ENCODE data around the gene RASA2.
A peak's percentile ranks its signal among the peaks of the same experiment; 100 is the strongest.
"Not testable (repeated sequence)": the region's sequence is repeated elsewhere in the genome, so short reads cannot be mapped to it uniquely, and the experiment has no call there.

The RASA2 gene

DNA sequence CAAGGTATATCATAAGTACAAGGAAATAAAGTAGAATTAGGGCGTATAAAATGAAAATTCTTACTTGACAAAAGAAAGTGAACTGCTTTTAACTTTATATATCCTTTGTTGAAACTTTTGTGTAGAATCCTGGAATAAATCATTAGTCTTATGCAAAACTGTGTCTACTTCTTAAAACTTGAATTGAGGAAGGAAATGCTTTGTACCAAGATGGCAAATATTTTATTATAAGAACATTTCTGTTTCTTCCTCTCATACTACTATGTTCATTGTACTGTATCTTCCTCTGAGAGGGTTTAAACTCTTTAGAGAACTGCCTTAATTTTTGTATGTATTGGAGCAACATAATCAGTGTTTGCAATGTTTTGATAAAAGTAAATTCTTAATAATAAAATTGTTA is 42.0 kb downstream of the RASA2 start:
- DNase-seq (ENCODE audit: low read depth) = no peak
- no peak overlapping the region for H3K4me3 ChIP-seq (ENCODE audit: control insufficient read depth, low read depth, low read length)
- TF ChIP-seq, protein P1, sequence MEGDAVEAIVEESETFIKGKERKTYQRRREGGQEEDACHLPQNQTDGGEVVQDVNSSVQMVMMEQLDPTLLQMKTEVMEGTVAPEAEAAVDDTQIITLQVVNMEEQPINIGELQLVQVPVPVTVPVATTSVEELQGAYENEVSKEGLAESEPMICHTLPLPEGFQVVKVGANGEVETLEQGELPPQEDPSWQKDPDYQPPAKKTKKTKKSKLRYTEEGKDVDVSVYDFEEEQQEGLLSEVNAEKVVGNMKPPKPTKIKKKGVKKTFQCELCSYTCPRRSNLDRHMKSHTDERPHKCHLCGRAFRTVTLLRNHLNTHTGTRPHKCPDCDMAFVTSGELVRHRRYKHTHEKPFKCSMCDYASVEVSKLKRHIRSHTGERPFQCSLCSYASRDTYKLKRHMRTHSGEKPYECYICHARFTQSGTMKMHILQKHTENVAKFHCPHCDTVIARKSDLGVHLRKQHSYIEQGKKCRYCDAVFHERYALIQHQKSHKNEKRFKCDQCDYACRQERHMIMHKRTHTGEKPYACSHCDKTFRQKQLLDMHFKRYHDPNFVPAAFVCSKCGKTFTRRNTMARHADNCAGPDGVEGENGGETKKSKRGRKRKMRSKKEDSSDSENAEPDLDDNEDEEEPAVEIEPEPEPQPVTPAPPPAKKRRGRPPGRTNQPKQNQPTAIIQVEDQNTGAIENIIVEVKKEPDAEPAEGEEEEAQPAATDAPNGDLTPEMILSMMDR (conservative IDR thresholded peaks at IDR 0.05; ENCODE audit: control insufficient read depth, insufficient read depth, low read depth, low read length) = no peak

DNA sequence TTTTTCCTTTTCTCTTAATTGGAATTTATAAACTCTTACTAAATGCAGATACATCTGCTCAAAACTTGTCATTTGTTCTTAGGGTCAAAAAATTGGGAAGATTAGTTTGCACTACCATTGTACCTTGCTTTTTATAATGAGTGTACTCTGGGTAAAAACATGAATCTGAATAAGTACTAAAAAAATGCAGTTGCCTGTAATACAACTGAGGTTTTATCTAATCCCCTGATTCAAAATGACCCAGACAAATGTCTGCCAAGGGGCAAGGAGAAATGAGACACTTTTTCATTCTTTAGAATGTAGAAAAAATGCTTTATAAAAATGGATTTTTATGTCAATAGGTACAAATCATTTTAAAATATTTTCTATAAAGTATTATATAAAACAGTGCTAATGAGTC is 42.4 kb downstream of the RASA2 start:
- no peak for DNase-seq (ENCODE audit: low read depth)
- H3K4me3 ChIP-seq (ENCODE audit: control insufficient read depth, low read depth, low read length) = no peak overlapping the region
- TF ChIP-seq, protein P1 (conservative IDR thresholded peaks at IDR 0.05; ENCODE audit: control insufficient read depth, insufficient read depth, low read depth, low read length) = no peak

DNA sequence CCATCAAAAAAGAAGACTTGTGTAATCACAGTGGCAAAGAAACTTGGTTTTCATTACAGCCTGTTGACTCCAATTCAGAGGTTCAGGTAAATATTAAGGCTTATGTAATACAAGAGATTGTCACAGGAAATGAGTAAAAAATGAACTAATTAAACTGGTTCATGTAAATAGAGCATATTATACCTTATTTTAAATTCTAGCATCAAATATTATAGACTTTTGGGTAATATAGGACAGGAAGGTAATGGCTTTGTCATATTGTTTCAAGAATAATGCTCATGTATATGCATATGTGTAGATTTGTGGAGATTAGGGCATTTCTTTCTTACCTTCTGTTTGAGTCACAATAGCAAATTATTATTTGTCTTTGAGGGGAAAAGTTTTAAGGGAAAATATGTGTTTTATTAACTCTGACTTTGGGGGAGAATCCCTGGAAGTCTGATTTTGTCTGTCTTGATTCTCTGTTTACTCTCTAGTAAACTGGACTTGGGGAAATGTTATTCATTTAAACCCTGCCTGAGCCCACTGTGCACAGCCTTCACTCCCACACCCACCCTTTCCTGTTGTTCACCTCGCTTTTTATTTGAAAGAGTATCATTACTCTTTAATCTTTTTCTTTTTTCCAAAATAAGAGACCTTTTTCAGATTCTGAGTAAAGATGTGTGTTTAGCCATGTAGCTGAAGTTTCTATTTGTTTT is 43.0 kb downstream of the RASA2 start:
- no peak overlapping the region for H3K4me3 ChIP-seq (ENCODE audit: control insufficient read depth, low read depth, low read length)
- TF ChIP-seq, protein P1 (conservative IDR thresholded peaks at IDR 0.05; ENCODE audit: control insufficient read depth, insufficient read depth, low read depth, low read length) = no peak
- DNase-seq (ENCODE audit: low read depth) = peak; percentile 46

DNA sequence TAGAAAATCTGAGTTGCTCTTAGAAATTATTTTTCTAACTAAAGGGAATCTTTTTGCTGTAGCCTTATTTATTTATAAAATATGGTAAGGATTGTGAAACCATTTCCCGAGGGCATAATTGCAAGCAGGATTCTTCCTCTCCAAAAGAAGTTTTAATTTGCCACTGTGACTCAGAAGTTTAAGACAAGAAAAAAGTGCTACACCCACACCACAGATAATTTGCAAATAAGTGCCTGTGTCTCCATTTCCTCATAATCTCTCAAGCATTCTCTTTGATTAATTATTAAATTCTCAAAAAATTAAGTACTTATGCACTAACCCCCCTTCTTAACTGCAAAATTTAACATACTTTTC is 43.6 kb downstream of the RASA2 start:
- TF ChIP-seq, protein P1 (conservative IDR thresholded peaks at IDR 0.05; ENCODE audit: control insufficient read depth, insufficient read depth, low read depth, low read length) = no peak
- no peak overlapping the region for H3K4me3 ChIP-seq (ENCODE audit: control insufficient read depth, low read depth, low read length)
- peak; percentile 86 for DNase-seq (ENCODE audit: low read depth)

DNA sequence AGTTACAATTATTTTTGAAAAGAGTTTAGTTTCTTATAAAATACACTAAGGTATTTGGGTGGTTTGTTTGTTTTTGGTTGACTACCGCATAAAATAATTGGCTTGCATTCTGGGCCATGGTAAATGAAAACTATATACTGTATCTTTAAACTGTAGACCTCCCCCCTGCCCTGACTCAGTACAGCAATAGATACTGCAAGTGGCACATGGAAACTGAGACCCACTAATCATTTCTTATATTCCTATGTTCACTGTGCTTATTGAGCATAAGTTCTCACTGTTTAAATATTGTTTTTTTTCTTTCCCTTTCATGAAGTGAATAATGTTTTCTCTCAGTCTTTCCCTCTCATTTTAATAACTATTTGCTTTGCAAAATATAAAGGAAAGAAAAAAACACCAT is 45.8 kb downstream of the RASA2 start:
- no peak for DNase-seq (ENCODE audit: low read depth)
- TF ChIP-seq, protein P1 (conservative IDR thresholded peaks at IDR 0.05; ENCODE audit: control insufficient read depth, insufficient read depth, low read depth, low read length) = no peak
- no peak overlapping the region for H3K4me3 ChIP-seq (ENCODE audit: control insufficient read depth, low read depth, low read length)

DNA sequence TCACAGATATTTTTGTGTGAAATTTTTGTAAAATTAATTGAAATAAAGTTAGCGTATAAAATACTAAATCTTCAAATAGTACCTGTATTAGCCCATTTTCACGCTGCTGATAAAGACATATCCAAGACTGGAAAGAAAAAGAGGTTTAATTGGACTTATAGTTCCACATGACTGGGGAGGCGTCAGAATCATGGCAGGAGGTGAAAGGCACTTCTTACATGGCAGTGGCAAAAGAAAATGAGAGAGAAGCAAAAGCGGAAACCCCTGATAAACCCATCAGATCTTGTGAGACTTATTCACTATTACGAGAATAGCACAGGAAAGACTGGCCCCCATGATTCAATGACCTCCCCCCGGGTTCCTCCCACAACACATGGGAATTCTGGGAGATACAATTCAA is 49.2 kb downstream of the RASA2 start:
- not testable (repeated sequence) for H3K4me3 ChIP-seq (ENCODE audit: control insufficient read depth, low read depth, low read length); DNase-seq (ENCODE audit: low read depth)

DNA sequence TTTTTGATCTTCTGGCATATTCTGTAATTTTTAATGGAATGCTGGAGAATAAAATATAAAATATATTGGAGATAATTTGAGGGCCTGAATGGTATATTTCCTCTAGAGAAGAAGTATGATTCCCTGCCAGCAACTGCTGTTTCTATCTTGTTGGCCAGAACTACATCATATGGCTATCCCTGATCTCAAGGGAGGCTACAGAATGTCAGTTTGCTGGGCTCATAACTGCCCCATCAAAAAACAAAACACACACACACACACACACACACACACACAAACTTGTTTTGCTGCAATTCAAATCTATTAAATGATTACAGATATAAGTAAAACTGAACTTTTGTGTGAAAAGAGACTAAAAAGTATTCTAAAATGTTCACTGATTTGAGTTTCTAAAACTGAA is 51.0 kb downstream of the RASA2 start:
- TF ChIP-seq, protein P1 (conservative IDR thresholded peaks at IDR 0.05; ENCODE audit: control insufficient read depth, insufficient read depth, low read depth, low read length) = no peak
- peak; percentile 44 for DNase-seq (ENCODE audit: low read depth)

More for the DNA sequence above, 51.0 kb downstream of the RASA2 start:
- H3K4me3 ChIP-seq (ENCODE audit: control insufficient read depth, low read depth, low read length) = no peak overlapping the region
